ENCODE results near the gene DSCAM.

DNA sequence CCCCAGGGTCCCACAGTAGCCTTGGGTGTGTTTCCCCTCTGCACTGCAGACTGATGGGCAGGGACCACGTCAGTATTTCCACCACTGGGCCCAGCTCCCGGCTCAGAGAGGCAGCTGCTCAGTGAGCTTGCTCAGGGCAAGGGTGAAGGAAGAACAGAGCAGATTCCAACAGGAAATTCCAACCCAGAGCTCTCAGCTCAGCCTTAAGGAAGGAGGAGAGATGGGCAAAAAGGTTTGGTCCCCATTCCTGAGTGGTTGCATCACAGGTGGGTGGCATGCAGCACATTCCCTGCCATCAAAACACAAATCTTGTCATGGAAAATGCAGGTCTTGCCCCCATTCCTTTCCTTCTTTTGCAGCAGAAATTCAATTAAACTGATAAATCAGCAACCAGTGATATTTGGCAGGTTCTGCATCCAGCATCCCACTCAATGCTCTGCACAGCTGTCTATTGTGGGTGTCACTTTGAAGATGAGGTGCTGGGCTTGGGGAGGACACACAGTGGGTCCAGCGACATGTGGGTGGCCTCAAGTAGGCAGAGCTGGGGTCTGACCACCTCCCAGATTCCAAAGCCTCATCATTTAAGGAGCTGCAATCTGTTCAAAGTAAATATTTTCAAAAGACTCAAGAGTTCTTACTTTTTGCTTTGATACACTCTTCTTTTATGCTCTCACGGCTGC lies 315.4 kb downstream of the DSCAM start:
- TF ChIP-seq CTCF (IDR thresholded peaks at IDR 0.05), result no peak
- TF ChIP-seq EZH2 (IDR thresholded peaks at IDR 0.05), result no peak
